Adipose tissue (tissue), 3 donors: ENCODE measurements around the gene PLXNA4. TPM values are rescaled to one million over a fixed set of nuclear protein-coding genes. Genes with fewer than 3 reads are reported as not detected.

Experiments
- H3K27ac ChIP-seq: one replicate; pipeline ENCODE4 v1.5.1; 2013; ENCODE audit warnings: low read depth, low read length
- WGBS, 3 donors: extraction: QIAGEN DNeasy Blood & Tissue Kit; methylation state at CpG; one replicate each; pipeline ENCODE4 v1.1.7; 2013; 5-methylcytosine and 5-hydroxymethylcytosine counted together
- polyA plus RNA-seq, 3 donors: library from polyadenylated mRNA; stranded (reverse); fragments of 200-250 nt; gene quantifications; one replicate each; pipeline ENCODE4 v1.2.3, GENCODE V29; 2013
- donor health status: healthy with polysubstance abuse.
- donor health status: Bipolar disorder and iron deficiency.
- donor health status: healthy.

Gene PLXNA4
- polyA plus RNA-seq, 3 donors = 1.6 to 38.3 (median 11.6) TPM

DNA sequence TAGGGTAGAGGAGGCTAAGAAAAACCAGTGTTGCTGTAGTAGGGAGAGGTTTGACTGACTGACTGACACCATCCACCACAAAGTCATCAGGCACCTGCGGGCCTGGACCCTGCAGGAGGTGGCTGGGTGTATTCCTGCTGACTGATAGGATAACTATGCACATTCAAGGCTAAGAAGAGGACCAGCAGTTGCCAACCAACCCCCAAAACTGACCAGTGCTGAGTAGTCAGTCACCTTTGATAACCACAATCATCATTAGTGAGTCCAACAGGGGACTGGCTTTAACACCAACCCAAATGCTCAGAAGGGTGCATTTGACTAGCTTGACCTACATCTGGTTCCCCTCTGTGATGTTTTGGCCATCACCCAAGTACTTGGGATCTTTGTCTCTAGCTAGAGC, 30.5 kb downstream of the PLXNA4 start:
- no peak overlapping the region for H3K27ac ChIP-seq
- 91 to 93% (median 93%) methylated on average over 1 of the region's 1 CpG for WGBS, 3 donors

DNA sequence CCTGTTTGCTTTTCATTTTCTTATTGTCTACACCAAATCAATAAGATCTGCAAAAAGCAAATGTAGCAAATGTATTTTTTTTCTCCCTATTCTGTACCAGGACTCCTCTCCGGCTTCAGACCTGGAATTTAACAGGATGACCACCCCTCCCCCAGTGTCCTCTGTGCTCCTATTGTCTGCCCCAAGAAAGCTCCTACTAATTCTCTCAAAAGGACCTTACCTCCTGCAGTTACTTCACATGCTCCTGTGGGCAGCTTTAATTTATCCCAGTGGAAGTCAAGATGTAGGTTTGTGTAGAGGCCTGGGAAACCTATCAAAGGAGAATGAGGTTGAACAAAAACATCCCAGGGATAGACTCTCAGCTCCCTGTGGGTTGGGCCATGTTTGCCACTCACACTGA, 31.3 kb downstream of the PLXNA4 start:
- H3K27ac ChIP-seq = no peak overlapping the region
- 83 to 92% (median 88%) methylated on average over 1 of the region's 1 CpG for WGBS, 3 donors

DNA sequence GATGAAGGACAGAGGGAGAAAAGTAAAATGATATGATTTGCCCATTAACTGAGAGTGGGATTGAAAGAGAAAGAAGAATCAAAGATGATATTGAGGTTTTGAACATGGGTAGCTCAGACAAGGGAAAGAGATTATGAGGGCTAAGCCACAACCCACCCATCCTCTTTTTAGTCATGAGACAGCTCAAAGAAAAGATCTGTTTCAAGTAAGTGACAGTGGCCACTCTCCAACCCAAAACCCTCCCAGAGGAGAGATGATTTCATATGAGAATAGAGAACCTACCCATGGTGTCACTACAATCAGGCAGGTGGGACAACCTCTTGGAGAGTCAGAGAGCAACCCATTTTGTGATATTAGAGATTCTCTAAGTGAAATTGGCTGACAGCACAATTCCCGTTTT, 32.2 kb downstream of the PLXNA4 start:
- WGBS, 3 donors = 54 to 85% (median 81%) methylated on average over 1 of the region's 1 CpG
- no peak overlapping the region for H3K27ac ChIP-seq

DNA sequence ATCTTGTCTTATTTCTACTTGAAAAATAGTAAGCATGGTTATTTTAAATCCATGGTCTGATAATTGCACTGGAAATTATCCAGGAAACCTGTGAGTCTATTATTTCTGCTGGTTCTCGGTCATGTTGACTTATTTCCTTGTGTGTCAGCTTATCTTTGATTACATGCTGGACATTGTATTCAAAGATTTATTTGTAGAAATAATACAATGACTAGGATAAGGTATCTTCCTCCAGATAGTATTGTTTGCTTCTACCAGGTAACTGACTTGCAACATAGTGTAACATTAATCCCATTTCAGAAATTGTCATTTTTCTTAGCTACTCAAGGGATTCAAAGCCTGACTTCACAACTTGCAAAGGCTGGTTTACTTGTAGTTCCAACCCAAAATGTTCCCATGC, 33.4 kb downstream of the PLXNA4 start:
- WGBS, 3 donors = 13 to 62% (median 40%) methylated on average over 1 of the region's 1 CpG
- no peak overlapping the region for H3K27ac ChIP-seq

DNA sequence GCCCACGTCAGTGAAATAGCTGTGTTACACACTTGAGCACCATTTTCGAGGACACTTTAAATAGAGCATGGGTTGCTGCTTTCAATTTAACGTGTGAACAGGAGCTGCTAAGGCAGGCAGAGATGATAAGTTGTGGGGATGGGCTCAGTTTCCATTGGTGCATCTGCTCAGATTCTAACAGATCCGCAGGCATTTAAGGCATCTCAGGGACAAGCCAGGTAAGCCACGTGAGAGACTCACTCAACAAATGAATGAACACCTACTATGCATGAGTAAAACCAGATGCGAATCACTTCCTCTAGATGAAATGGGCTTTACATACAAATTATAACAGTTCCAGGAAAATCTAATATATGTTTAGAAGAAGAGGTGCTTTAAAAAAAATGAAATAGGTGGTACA, 34.6 kb downstream of the PLXNA4 start:
- 56 to 61% (median 58%) methylated on average over 6 of the region's 6 CpGs for WGBS, 3 donors
- no peak overlapping the region for H3K27ac ChIP-seq

DNA sequence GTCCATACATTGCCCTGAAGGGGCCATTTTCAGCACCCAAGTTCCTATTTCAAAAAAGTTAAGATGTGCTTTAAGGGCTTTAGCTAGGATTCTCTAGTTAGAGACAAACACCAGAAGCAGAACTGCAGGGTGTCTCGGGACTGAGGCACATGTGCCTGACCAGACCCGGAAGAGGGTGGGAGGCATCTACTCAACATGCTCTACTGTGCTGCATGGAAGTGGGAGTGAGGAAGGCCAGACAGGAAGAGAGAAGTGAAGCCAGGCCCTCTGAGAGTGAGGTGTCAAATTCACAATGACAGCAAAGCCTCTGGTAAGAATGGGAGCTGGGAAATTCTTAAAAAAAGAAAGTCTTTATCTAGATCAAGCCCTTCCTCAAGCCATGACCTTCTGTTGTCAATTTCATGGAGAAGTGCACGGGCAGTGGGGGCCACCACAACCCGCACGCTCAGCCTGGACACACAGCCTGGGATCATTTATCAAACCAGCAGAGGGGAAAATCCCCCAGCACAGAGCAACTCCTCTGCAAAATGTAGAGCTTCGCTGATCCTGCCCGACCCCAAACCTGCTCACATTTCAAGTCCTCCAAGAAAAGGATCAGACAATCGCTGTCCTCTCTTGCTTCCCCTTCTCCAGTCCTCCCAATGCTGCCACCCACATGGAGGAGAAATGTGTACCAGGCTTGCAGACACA, 38.7 kb downstream of the PLXNA4 start:
- 64 to 75% (median 73%) methylated on average over 8 of the region's 8 CpGs for WGBS, 3 donors
- no peak overlapping the region for H3K27ac ChIP-seq

DNA sequence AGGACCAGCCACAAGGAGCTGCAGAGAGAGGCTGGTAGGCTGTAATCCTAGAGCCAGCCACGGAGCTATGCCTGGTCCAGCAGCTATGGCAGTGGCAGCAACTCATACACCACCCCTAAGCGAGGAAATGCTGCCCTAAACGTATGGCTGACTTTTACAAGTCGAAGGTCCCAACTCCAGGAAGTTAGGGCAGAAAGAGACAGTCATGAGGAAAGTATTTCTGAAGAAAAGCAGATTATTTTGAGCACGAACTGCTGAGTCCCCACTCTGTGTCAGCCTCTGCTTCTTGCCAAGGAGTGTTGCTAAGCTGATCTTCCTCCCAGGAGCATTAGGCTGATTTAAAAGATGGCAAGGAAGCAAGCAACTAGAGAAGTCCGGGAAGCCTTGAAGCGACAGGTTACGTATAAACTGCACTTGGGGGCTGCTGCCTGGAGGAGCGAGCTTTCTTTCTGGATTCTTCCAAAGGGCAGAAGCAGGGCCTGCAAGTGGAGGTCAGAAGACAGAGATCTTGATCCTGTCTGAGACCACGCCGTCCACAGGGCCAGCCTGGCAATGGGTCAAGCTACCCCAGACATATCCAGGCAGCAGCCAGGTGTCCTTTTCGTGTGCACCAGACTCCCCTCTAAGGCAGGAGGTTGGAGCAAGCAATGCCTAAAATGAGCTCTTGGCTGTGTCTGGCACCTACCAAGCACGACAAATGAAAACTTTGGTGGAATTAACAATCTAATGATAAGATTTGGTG, 39.4 kb downstream of the PLXNA4 start:
- no peak overlapping the region for H3K27ac ChIP-seq
- WGBS, 3 donors = 64 to 73% (median 71%) methylated on average over 13 of the region's 13 CpGs

DNA sequence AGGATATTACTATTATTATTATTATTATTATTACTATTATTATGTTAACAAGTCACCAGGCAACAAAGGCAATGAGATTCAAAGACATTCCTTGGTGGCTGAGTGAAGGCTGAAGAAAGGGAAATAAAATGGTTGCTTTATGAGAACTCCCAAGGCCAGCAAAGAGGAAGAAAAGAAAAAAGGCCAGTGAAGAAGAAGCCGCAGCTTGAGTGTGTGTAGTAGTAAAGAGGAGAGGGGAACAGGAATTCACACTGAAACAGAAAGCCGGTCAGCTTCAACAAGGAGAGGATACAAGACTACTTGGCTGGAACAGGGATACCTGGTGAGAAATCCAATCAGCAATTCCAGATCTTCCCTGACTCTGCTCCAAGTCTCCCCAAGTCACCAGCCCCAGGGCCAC, 42.4 kb downstream of the PLXNA4 start:
- no peak overlapping the region for H3K27ac ChIP-seq
- 75 to 93% (median 87%) methylated on average over 2 of the region's 2 CpGs for WGBS, 3 donors

DNA sequence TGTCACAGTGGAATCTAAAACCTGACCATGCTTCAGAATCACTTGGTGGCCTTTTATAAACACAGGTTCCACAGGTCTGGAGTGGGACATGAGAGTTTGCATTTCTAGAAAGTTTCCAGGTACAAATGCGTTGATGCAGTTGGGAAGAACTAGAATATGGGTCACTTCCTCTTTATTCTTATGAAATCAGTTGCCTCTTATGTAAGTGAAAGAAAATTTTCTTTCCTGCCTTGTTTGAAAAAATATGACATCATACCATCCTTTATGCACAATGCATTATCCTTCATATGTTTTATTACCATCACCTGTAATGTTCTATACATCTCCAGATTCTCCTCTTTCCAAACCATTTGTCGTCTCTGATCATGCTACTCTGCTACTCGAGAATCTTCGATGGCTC, 44.0 kb downstream of the PLXNA4 start:
- no peak overlapping the region for H3K27ac ChIP-seq
- WGBS, 3 donors = 84 to 90% (median 89%) methylated on average over 4 of the region's 4 CpGs

DNA sequence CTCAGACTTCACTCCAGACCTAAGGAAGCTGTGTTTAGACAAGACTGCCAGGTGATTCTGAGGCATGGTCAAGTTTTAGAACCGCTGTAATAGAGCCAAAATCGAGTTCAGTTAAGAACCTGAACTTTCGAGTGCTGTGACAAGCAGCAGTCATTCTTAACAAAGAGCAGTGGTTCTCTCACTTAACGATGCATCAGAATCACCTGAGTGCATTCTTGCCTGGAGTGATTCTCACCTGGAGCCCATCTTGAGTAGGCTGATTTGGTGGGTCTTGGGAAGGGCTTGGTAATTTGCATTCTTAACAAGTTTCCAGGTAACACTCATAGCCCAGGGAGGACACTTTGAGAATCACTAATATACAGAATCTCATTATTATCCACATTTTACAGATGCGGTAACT, 44.7 kb downstream of the PLXNA4 start:
- no peak overlapping the region for H3K27ac ChIP-seq
- WGBS, 3 donors = 55 to 90% (median 86%) methylated on average over 5 of the region's 5 CpGs

DNA sequence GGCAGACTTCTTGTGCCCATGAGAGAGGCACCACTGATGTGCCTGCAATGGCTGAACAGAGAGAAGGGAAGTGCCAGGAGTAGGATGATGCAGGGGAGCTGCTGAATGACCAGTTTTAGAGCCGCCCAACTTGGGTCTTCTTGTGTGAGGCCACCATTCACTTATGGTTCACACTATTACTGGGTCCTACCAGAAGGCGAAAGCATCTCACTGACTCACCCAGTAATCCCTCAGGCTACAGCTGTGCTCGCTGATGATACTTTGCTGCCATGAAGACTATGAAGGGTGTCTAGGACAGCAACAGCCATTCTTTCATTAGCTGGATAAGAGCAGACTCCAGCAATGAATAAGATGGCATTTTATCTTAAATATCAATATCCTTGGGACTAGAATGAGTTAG, 47.6 kb downstream of the PLXNA4 start:
- no peak overlapping the region for H3K27ac ChIP-seq
- 83 to 94% (median 92%) methylated on average over 3 of the region's 3 CpGs for WGBS, 3 donors

DNA sequence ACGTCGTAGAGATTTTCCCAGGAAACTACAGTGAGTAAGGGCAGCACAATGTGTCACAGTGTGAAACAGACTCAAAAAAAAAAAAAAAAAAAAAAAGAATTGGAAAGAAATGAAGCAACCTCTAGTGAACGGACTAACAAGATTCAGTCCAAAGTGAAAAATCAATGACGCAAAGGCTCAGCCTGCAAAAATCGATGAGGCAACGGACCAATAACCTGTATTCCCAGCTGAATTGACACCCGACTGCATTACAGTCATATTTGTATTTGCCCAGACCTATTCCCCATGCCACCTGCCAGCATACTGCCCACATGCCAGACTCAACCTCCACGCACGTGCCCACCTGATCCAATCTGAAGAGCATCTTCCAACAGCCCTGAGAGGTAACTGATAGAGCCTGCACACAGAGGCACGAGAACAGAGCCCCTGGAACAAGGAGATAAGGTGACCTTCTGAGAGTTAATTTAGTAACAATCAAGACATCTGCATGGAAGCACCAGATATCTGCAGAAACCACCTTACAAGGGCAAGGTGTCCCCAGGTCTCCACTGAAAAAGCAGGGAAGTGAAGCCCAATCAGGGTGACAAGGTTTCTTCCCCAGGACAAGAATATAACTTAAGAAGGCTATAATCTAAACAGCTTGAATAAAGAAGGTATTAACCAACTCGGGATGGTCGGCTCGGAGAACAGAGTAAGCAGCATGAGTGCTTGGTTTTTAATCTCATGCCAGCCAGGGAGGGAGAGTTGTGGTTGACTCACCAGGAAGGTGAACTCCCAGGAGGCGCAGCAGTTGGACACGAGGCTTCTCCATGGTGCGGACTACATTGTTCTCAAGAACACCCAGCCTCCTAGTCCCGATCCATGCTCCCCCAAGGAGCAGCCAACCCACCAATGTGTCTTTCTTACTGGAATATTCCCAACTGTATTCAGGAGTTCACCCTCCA, 48.5 kb downstream of the PLXNA4 start:
- H3K27ac ChIP-seq = no peak overlapping the region
- 62 to 90% (median 87%) methylated on average over 17 of the region's 17 CpGs for WGBS, 3 donors

DNA sequence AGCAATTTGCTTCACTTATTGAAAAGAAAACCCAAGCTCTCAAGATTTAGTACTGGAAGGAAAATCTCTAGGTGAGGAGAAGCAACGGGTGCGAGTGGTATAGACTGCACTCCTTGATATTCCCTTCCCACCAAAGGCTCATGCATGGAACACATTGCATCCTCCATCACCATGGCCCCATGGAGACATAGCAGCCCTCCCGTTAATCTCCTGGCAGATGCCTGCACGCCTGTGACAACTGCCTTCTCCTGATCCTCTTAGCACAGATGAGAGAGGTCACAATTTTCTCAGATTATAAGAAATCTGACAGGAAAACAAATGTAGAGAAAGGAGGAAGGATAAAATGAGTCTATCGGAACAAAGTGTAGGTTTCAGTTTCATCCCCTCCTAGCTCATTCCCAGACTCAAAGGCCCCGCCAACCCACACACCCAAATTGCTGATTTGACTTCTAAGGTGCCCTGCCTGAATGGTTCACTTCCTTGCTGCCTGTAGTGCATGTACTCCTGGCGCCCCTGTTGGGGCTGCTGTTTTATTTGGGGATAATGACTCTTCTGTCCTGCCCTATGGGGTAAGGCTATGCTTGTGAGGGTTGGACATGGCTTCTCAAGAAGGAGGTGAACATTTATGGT, 50.0 kb downstream of the PLXNA4 start:
- WGBS, 3 donors = 81 to 88% (median 84%) methylated on average over 7 of the region's 7 CpGs
- H3K27ac ChIP-seq = no peak overlapping the region

DNA sequence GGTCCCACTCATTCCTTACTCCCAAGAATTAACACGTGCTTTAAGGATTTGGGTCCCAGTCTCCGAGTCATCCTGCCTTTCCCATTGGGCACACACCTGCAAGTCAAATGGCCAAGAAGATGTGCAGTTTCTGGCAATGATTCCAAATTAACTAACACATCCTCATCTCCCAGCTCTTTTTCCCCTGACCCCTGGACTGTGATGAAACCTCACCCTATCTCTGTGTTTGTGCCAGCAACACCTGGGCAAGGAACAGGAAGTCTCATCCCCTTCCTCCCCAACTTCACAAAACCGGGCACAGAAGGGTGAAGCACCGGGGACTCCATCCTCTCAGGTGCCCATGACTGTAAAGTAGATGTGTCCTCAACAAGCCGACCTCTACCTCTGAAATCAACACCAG, 54.8 kb downstream of the PLXNA4 start:
- no peak overlapping the region for H3K27ac ChIP-seq
- WGBS, 3 donors = 72 to 79% (median 76%) methylated on average over 5 of the region's 5 CpGs

DNA sequence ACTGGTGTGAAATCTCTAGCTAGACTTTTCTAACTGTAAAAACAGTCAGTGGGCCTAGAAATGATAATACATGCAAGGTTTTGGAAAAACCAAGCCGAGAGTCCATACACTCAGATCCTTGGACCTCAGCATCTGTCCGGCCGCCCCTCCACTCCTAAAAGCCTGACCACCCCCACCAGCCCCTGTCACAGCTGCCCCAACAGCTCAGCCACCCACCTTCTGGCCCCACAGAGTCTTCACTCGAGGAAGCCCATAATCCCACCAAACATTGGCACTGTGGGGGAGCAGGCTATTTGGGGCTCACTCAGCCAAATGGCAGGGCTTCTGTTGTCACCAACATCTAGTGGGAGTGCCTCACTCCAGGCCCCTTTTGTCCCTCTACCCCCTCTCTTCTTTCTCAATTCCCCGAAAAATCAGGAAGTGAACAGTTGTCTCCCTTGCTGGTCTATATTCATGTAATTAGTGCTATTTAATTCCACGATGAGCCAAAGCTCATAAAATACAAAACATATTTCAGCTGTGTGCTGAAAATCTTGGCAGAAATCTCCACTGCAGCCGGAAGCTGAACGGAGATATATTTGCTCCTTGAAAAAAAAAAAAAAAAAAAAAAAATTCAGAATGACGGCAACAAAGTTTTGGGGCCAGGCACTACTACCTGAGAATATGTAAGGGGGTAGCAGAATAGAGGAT, 55.5 kb downstream of the PLXNA4 start:
- 69 to 74% (median 72%) methylated on average over 9 of the region's 9 CpGs for WGBS, 3 donors
- H3K27ac ChIP-seq = no peak overlapping the region

DNA sequence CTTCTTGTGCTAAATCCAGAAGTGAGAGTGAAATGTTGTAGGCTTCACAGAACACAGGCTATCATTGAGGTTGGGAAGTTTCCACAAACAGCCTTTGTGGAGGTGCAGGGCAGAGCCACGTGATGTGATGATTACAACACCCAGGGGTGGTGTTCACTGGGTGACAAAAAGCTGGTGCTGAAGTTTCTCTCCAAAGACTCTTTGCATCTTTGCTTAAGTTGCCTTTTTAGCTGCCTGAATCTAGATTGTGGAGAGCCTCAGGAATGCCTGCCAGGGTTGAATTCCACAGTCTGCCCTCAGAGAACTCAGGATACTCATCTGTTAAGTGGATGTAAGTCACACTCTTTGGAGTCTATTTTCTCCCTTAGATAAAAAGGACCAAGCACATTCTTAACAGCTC, 56.3 kb downstream of the PLXNA4 start:
- 44 to 82% (median 49%) methylated on average over 1 of the region's 1 CpG for WGBS, 3 donors
- no peak overlapping the region for H3K27ac ChIP-seq

DNA sequence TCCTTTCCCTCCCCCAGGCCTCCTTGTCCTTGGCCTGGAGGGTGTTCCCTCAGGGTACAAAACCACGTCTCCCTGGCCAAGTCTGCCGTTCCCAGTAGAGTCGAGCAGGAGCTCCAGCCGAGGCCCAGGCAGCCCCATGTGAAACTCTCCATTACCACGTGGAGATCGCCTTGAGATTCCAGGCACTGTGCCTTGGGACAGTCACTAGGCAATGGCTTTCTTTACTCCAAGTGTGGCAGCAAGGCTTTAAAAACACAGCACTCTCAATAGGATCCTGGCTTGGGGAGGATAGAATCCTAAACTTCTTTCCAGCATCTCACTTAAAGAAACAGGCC, 57.5 kb downstream of the PLXNA4 start:
- H3K27ac ChIP-seq = no peak overlapping the region
- WGBS, 3 donors = 57 to 75% (median 70%) methylated on average over 6 of the region's 6 CpGs

DNA sequence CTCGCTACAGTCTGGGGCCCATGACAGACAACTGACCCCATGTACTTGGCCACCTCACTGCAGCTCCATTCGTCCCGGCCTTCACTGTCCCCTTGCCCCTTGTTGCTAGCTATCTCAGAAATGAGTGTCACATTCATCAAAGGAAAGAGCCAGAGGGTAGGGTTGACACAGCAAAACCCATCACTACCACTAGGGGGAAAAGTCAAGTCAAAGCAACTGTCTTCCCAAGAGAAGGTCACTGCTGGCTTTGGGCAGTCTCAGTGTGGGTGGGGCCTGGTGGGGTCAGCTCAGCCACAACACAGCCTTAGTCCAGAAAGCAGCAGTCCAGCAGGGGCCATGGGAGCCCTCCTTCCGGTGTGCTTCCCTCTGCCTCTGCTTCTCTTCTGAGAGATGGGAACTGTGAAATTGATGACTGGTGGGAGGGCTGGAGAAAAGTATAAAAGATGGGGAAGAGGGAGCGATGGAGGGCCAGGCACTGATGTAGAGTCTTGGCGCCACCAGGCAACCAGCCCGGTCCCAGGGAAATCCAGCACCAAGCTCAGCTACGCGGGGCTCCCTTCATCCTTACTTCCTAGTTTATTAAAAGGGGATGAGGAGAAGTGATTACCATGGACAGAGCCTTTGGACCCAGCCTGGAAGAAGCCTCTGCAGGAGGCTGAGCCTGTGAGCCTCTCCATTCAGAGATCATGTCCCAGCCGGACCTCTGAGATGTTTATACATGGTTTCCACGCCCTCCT, 58.0 kb downstream of the PLXNA4 start:
- WGBS, 3 donors = 78 to 85% (median 83%) methylated on average over 11 of the region's 11 CpGs
- H3K27ac ChIP-seq = no peak overlapping the region
